Measurements from ENCODE around the gene PDIA5.

The PDIA5 gene

DNA sequence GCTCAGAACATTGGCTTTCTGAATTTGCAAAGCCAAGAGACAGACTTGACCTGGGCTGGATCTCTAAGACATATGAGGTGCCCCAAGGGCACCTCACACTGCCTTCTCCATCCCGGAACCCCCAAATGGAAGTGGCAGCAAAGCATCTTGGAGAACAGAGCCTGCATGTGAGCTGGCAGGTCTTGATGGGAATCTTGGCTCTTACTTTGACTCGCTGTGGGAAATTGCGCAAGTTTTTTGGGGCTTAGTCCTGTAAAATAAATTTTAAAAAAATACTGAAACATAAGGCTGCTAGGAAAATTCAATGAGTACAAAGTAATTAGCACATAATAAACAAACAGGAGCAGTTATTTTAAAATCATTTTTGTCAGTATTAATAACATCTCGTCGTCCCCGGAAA is 121.2 kb downstream of the PDIA5 start:
- DNase-seq: no peak

DNA sequence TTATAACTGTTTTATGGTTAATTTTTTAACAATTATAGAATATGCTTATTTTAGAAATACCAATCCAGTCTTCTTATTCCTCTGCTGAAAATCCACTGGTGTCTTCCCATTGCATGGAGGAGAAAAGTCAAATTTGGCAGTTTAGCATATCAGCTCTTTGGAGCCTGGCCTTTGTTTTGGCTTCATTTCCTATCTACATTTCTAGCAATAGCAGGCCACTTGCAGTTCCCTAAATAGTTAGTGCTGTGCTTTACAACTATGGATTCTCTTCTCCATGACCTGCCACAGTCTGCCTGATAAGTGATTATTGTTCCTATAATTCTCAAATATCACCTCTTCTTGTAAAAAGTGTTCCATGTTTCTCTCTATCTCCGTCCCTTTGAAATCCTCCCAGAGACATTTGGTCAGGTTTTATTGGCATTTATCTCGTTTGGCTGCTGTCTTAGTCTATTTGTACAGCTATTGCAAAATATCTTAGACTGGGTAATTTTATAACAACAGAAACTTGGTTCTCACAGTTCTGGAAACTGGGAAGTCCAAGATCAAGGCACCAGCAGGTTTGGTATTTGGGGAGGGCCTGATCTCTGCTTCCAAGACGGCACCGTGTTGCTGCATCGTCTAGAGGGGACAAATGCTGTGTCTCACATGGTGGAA is 126.8 kb downstream of the PDIA5 start:
- DNase-seq: no peak

DNA sequence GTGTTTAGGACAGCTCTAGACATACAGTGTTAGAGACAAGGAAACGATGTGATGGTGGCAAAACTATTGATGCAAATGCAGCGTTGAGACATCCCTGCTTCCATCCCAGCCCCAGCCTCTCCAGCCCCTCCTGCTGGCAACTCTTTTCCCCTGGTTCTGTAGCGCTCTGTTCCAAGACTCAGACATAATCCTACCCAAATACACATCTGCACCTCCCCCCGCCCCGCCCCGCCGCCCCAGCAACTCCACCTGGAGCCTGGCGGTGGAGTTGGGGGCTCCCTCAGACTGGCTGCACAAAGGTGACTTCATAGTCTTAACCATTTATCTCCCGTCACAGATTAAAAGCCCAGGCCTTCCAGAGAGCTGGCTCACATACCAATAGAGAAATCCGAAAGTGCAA is 127.7 kb downstream of the PDIA5 start:
- no peak for DNase-seq

DNA sequence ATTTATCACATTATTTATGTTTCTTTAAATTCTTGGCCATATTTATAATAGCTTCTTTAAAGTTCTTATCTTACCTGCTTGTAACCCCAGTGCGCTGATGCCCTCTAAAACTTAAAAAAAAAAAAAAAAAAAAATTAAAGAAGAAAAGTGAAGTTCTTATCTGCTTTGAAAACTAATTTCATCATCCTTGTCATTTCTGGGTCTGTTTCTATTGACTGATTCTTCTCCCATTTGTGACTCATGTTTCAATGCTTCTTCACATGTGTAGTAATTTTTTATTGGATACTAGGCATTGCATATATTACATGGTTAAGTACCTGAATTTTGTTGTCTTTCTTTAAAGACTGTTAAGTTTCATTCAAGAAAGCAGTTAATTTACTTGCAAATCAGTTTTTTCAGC is 131.5 kb downstream of the PDIA5 start:
- no peak for DNase-seq

DNA sequence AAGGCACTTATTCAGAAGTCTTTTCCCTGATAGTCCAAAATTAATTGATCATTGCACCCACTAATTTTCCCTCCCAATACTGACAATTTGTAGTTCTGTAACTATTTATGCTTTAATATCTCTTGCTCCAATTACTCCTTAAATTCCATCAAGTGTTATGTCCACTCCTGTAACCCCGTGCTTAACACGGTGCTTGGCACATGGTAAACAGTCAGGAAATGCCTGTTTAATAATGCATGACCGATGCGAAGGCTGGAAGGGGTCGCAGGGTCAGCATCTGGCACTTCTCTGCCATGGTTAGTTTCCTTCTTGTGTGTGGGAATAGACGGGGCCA is 134.4 kb downstream of the PDIA5 start:
- no peak for DNase-seq

DNA sequence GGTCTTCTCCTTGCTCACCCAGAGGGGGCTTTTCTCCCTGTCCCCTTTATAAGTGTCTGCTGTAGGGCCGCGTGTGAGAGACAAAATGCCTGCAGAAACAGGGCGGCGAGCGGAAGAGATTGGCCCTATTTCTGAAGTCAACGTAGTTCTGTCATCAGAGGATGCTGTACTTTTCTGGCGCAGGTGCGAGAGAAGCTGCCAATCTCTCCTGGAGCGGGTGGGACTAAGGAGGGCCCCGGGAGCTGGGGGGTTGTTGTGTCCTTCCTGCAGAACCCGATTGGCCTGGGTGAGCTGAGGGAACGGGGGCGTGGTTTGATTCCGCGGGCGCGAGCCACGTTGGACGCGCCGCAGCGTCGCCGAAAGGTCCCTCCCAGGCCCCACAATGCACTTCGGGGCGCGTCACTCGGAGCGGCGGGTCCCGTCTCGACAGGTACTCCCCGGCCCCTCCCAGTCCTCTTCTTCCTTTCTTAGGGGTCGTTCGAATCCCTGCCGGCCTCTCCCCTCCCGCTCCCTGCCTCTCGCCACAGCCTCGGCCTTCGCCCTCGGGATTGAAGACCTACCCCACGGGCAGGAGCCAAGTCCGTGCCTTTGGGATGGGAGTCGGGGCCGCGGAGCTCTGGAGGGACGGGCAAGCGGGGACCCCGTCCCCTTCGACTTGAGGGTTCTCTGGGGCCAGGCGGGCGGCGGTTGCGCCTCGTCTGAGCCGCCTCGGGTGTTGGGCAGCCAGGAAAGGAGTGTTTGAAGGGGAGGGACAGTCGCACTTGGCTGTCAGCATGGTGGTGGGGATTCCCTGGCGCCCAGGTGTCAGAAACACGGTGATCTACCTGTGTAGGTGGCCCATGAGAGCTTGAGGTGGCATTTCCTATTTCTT is 135.0 kb downstream of the PDIA5 start, which contains the start of gene SEC22A:
Gene SEC22A, plus strand, starts transcription at position 387 of the 871 bp plus-strand sequence. CDS start 7,275 bp downstream, outside the sequence.
- DNase-seq: peak; percentile 69 to 82

DNA sequence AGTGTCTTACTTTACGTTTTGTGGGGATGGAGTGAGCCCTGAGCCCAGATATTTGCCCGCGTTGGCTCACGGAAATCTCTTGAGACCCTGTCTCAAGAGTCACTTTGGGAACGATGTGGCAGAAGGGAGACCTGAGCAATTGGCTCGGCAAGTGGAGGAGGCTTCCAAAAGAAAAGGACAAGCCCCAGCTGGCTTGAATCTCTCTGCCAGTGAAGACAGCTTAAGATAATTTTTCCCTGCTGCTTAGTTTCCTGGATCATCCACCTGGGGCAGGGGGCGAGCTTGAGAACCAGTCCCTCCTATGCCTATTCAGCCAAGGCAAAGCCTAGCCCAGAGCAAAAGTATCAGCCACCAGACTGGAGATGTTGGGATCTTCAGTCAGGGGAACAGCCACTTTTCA is 135.6 kb downstream of the PDIA5 start:
- DNase-seq: no peak

Data from bone marrow (tissue), 2 donors.